ENCODE measurements around the gene DCLK1. TPM values are rescaled to one million over a fixed set of nuclear protein-coding genes. Genes with fewer than 3 reads are reported as not detected.
A peak's percentile ranks its signal among the peaks of the same experiment; 100 is the strongest.

DCLK1 gene
- total RNA-seq, 1 donor from 2014 or later: 9.1 TPM

- H3K27ac Mint-ChIP-seq (ENCODE audit: unreplicated experiment): no peak overlapping the region
Observed at GRCh38 chr13:35724446-35724845, 406.7 kb downstream of the DCLK1 start.

GRCh38 chr13:35723821-35724220 lies 407.4 kb downstream of the DCLK1 start:
- Mint-ChIP-seq H3K9me3 (ENCODE audit: unreplicated experiment) (no peaks in the 10 kb centered on the region), H3K27me3 (ENCODE audit: unreplicated experiment) (peaks cover 2% of the 10 kb centered on the region), H3K27ac (ENCODE audit: unreplicated experiment) (no peak overlapping the region), H3K4me1 (ENCODE audit: unreplicated experiment) (peaks cover 40% of the 10 kb centered on the region), H3K36me3 (ENCODE audit: unreplicated experiment) (no peaks in the 10 kb centered on the region), H3K4me3 (ENCODE audit: unreplicated experiment) (no peak overlapping the region)
- no peak for DNase-seq (ENCODE audit: extremely low spot score, unreplicated experiment)
- no peak for TF ChIP-seq CTCF (IDR thresholded peaks at IDR 0.05)

More at GRCh38 chr13:35724446-35724845, 406.7 kb downstream of the DCLK1 start:
- Mint-ChIP-seq H3K4me1 (ENCODE audit: unreplicated experiment) (peaks cover 35% of the 10 kb centered on the region), H3K4me3 (ENCODE audit: unreplicated experiment) (no peak overlapping the region), H3K27me3 (ENCODE audit: unreplicated experiment) (peaks cover 3% of the 10 kb centered on the region), H3K36me3 (ENCODE audit: unreplicated experiment) (no peaks in the 10 kb centered on the region), H3K9me3 (ENCODE audit: unreplicated experiment) (no peaks in the 10 kb centered on the region)
- DNase-seq (ENCODE audit: extremely low spot score, unreplicated experiment): no peak
- no peak for TF ChIP-seq CTCF (IDR thresholded peaks at IDR 0.05)

- Mint-ChIP-seq H3K4me3 (ENCODE audit: unreplicated experiment) (no peak overlapping the region), H3K27me3 (ENCODE audit: unreplicated experiment) (no peaks in the 10 kb centered on the region), H3K36me3 (ENCODE audit: unreplicated experiment) (no peaks in the 10 kb centered on the region), H3K27ac (ENCODE audit: unreplicated experiment) (no peak overlapping the region), H3K9me3 (ENCODE audit: unreplicated experiment) (no peaks in the 10 kb centered on the region), H3K4me1 (ENCODE audit: unreplicated experiment) (peaks cover 40% of the 10 kb centered on the region)
- DNase-seq (ENCODE audit: extremely low spot score, unreplicated experiment): no peak
- TF ChIP-seq CTCF (IDR thresholded peaks at IDR 0.05): no peak
Observed at GRCh38 chr13:35723053-35723461, 408.1 kb downstream of the DCLK1 start.

GRCh38 chr13:35722458-35723052 lies 408.6 kb downstream of the DCLK1 start:
- Mint-ChIP-seq H3K4me1 (ENCODE audit: unreplicated experiment) (peaks cover 40% of the 10 kb centered on the region), H3K27ac (ENCODE audit: unreplicated experiment) (no peak overlapping the region), H3K27me3 (ENCODE audit: unreplicated experiment) (no peaks in the 10 kb centered on the region), H3K36me3 (ENCODE audit: unreplicated experiment) (no peaks in the 10 kb centered on the region), H3K4me3 (ENCODE audit: unreplicated experiment) (no peak overlapping the region), H3K9me3 (ENCODE audit: unreplicated experiment) (no peaks in the 10 kb centered on the region)
- TF ChIP-seq CTCF (IDR thresholded peaks at IDR 0.05): no peak
- no peak for DNase-seq (ENCODE audit: extremely low spot score, unreplicated experiment)

- H3K27ac Mint-ChIP-seq (ENCODE audit: unreplicated experiment): no peak overlapping the region
- DNase-seq (ENCODE audit: extremely low spot score, unreplicated experiment): peak; percentile 87
Observed at GRCh38 chr13:35720690-35721554, 410.3 kb downstream of the DCLK1 start.

More at GRCh38 chr13:35720690-35721554, 410.3 kb downstream of the DCLK1 start:
- H3K27me3 Mint-ChIP-seq (ENCODE audit: unreplicated experiment): no peaks in the 10 kb centered on the region
- H3K4me3 Mint-ChIP-seq (ENCODE audit: unreplicated experiment): peak overlapping the region; percentile 27
- TF ChIP-seq CTCF (IDR thresholded peaks at IDR 0.05): peak; percentile 99
- H3K36me3 Mint-ChIP-seq (ENCODE audit: unreplicated experiment): no peaks in the 10 kb centered on the region
- no peaks in the 10 kb centered on the region for H3K9me3 Mint-ChIP-seq (ENCODE audit: unreplicated experiment)
- H3K4me1 Mint-ChIP-seq (ENCODE audit: unreplicated experiment): peaks cover 43% of the 10 kb centered on the region
